Measurements from ENCODE around the gene PKD2L2. TPM values are rescaled to one million over a fixed set of nuclear protein-coding genes. Genes with fewer than 3 reads are reported as not detected.

Gene PKD2L2
- total RNA-seq, 2 experiments from 2014 or later, result not detected

- POLR2A ChIA-PET, result no interaction called here
- H3K4me3 ChIP-seq (ENCODE audit: low read length), result no peak overlapping the region
- Mint-ChIP-seq H3K4me1 (ENCODE audit: low read depth) (no peaks in the 10 kb centered on the region), H3K36me3 (ENCODE audit: low read depth) (peaks cover 35% of the 10 kb centered on the region), H3K27me3 (no peaks in the 10 kb centered on the region), H3K4me3 (no peak overlapping the region), H3K9me3 (no peaks in the 10 kb centered on the region), H3K27ac (peak overlapping the region; percentile 28)
- H3K27me3 ChIP-seq (ENCODE audit: control insufficient read depth in 1 of 2, insufficient read depth in 2 of 2, low read length in 2 of 2), result no peaks in the 10 kb centered on the region
- peaks cover 27% of the 10 kb centered on the region for H3K36me3 ChIP-seq (ENCODE audit: insufficient read depth, low read length)
- H3K9me3 ChIP-seq (ENCODE audit: control insufficient read depth in 1 of 2, insufficient read depth in 1 of 2, low read length in 2 of 2), result no peaks in the 10 kb centered on the region
- DNase-seq (no peak), ATAC-seq (ENCODE audit: poor library complexity) (no peak)
- CTCF ChIA-PET, result no interaction called here
- no peak for TF ChIP-seq CTCF (IDR thresholded peaks at IDR 0.05)
- no peaks in the 10 kb centered on the region for H3K4me1 ChIP-seq (ENCODE audit: insufficient read depth, low read length)
- intact Hi-C loops (cut with DNase I, micrococcal nuclease), result no loop called here
- no peak overlapping the region for H3K27ac ChIP-seq (ENCODE audit: low read depth in 1 of 2, low read length in 2 of 2)
Observed at GRCh38 chr5:137935190-137935589, 45.9 kb downstream of the PKD2L2 start.

GRCh38 chr5:137935694-137936093, 46.4 kb downstream of the PKD2L2 start:
- no peaks in the 10 kb centered on the region for H3K9me3 Mint-ChIP-seq
- Histone ChIP-seq H3K36me3 (ENCODE audit: insufficient read depth, low read length) (peaks cover 30% of the 10 kb centered on the region), H3K9me3 (ENCODE audit: control insufficient read depth in 1 of 2, insufficient read depth in 1 of 2, low read length in 2 of 2) (no peaks in the 10 kb centered on the region), H3K27ac (ENCODE audit: low read depth in 1 of 2, low read length in 2 of 2) (no peak overlapping the region), H3K4me3 (ENCODE audit: low read length) (no peak overlapping the region), H3K27me3 (ENCODE audit: control insufficient read depth in 1 of 2, insufficient read depth in 2 of 2, low read length in 2 of 2) (no peaks in the 10 kb centered on the region), H3K4me1 (ENCODE audit: insufficient read depth, low read length) (no peaks in the 10 kb centered on the region)
- ATAC-seq (ENCODE audit: poor library complexity) (no peak), DNase-seq (no peak)
- no peaks in the 10 kb centered on the region for H3K4me1 Mint-ChIP-seq (ENCODE audit: low read depth)
- H3K36me3 Mint-ChIP-seq (ENCODE audit: low read depth), result peaks cover 39% of the 10 kb centered on the region
- TF ChIP-seq CTCF (IDR thresholded peaks at IDR 0.05), result no peak
- intact Hi-C loops (cut with DNase I, micrococcal nuclease), result no loop called here
- H3K27ac Mint-ChIP-seq, result peak overlapping the region; percentile 8
- ChIA-PET POLR2A (interaction anchor here (0.6 kb wide), 1 partner anchor 46 kb away, joined by 3 read pairs; no protein-coding TSS in a partner anchor), CTCF (no interaction called here)
- H3K4me3 Mint-ChIP-seq, result no peak overlapping the region
- H3K27me3 Mint-ChIP-seq, result no peaks in the 10 kb centered on the region

- Mint-ChIP-seq H3K4me1 (ENCODE audit: low read depth) (no peaks in the 10 kb centered on the region), H3K27ac (no peak overlapping the region), H3K4me3 (no peak overlapping the region), H3K36me3 (ENCODE audit: low read depth) (peaks cover 64% of the 10 kb centered on the region), H3K9me3 (no peaks in the 10 kb centered on the region), H3K27me3 (no peaks in the 10 kb centered on the region)
- ATAC-seq (ENCODE audit: poor library complexity) (no peak), DNase-seq (no peak)
- intact Hi-C loops (cut with DNase I, micrococcal nuclease), result no loop called here
- ChIA-PET POLR2A (no interaction called here), CTCF (no interaction called here)
- peaks cover 55% of the 10 kb centered on the region for H3K36me3 ChIP-seq (ENCODE audit: insufficient read depth, low read length)
- TF ChIP-seq CTCF (IDR thresholded peaks at IDR 0.05), result no peak
- no peaks in the 10 kb centered on the region for H3K4me1 ChIP-seq (ENCODE audit: insufficient read depth, low read length)
- H3K4me3 ChIP-seq (ENCODE audit: low read length), result no peak overlapping the region
- H3K9me3 ChIP-seq (ENCODE audit: control insufficient read depth in 1 of 2, insufficient read depth in 1 of 2, low read length in 2 of 2), result no peaks in the 10 kb centered on the region
- H3K27ac ChIP-seq (ENCODE audit: low read depth in 1 of 2, low read length in 2 of 2), result no peak overlapping the region
- H3K27me3 ChIP-seq (ENCODE audit: control insufficient read depth in 1 of 2, insufficient read depth in 2 of 2, low read length in 2 of 2), result no peaks in the 10 kb centered on the region
Observed at GRCh38 chr5:137937994-137938750, 48.9 kb downstream of the PKD2L2 start.

All from CD4-positive, alpha-beta T cell (primary cell).